ENCODE data around the gene TECPR2.

Gene TECPR2

DNA sequence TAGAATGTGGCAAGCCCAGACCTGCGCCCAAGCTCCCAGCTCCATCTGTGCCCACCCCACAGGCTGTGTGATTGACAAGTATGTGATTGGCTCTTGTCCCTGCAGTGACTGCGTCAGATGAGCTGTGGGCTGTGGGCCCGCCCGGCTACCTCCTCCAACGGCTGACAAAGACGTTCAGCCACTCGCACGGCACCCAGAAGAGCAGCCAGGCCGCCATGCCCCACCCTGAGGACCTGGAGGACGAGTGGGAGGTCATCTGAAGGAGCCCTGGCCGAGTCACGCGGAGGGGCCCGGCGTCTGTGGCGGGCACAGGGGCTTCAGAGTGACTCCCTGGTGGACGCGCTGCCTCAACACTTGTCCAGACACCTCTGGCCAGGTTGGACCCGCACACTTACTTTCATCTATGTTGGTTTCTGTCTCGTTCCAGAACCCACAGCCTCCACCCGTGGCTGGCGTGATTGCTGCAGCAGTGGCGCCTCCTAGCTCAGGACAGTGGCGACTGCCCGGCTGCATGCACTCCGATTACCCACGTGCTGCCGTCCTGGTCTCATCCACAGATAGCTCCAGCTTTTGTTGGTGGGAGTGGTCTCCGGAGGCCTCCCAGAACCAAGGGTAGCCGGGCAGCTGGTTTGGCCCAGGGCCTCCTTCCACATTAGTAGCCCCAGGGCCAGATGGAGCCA, 135.4 kb downstream of the TECPR2 start:
- no peak for DNase-seq

DNA sequence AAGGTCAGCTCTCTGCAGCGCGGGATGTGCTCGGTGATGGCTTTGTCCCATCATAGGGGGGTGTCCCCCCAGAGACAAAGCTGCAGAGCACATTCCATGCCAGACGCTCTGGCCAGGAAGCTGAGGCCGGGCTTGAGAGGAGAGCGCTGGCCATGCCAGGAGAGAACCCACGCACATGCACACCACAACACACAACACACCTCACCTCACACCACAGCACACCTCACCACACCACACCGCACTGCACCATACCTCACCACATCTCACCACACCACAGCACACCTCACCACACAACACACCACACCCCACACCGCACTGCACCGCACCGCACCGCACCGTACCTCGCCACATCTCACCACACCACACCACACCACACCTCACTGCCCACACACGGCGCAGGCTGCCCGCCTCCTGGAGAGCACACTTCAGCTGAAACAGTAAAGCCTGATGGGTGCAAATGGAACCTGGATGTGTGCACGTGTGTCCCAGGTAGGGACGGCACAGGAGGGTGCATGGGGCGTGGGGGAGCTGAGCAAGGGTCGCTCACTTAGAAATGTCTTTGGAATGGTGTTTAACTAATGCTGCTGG, 136.0 kb downstream of the TECPR2 start:
- DNase-seq = no peak

- no peak for DNase-seq
These were observed 136.8 kb downstream of the TECPR2 start for GRCh38 chr14:102499401-102500157.

DNA sequence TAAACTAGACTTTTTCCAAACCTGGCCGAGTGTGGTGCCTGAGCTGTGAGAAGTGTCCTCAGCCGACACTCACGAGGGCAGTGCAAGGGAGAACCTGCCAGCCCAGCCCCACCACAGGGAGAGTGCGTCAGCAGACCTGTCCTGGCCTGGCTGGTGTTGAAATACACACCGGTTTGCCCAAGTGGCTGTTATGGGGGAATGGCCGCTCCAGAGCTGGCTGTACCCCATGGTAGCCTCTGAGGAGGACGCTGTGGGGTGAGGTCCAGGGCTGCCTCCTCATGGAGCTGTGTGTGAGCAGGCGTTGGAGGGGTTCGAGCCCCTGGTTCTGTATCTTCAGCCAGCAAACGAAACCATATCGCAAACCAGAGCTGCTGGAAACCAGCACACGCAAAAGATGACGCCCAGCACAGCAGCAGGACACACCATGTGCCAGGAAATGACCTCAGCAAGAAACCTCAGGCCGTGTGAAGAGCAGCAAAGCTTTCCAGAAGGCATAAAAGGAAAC, 137.5 kb downstream of the TECPR2 start:
- DNase-seq = peak; percentile 64

- no peak for DNase-seq
These were observed 138.0 kb downstream of the TECPR2 start for GRCh38 chr14:102500713-102501112.

- no peak for DNase-seq
These were observed 139.1 kb downstream of the TECPR2 start for GRCh38 chr14:102501751-102502315.

- no peak for DNase-seq
These were observed 139.8 kb downstream of the TECPR2 start for GRCh38 chr14:102502571-102502970.

DNA sequence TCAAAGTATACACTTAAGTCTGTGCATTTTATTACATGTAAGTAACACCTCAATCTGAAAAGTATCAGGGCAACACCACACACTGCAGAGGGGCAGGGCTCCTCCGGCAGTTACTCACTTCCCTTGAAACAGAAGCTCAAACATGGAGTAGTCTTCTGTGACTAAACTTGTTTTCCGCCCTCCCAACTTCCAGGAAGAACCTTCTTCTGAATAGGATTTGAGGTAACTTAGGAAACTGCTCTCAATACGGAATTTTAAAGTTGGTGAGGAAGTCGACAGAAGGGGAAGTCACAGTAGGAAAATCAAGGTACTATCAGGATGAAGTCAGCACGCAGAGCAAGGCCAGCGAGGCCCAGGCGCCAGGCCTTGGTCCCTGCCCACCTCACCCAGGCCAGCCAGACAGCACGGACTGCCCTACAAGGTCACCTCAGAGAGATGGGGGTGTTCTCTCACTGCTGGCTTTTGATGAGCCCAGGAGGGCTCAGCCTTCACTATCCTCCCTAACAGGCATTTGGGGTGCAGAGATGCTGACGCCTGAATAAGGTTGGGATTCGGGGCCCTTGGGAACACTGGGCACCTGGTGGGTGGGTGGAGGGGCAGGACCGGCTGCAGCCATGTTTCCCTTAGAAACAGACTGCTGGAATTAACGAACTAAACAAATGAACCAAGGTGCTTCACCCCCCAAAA, 141.0 kb downstream of the TECPR2 start:
- no peak for DNase-seq

- DNase-seq = no peak
These were observed 141.7 kb downstream of the TECPR2 start for GRCh38 chr14:102504328-102504999.

GRCh38 chr14:102505000-102505619, 142.4 kb downstream of the TECPR2 start:
- DNase-seq = no peak

GRCh38 chr14:102505775-102506625, 143.3 kb downstream of the TECPR2 start:
- DNase-seq = no peak

DNA sequence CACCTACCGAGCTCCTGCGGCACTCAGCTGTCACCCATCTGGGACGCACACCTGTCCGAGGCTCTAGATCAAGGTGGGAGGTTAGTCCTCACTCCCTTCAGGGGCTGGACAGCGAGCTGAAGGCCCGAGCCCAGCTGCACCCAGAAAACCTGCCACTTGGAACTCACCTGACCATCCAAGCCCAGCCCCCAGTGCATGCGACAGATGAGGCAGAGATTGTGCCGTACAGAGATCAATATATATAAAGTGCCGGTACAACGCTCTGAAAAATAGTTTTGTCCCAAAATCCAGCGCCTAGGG, 143.8 kb downstream of the TECPR2 start:
- no peak for DNase-seq

GRCh38 chr14:102507081-102507856, 144.5 kb downstream of the TECPR2 start:
- DNase-seq = no peak

DNA sequence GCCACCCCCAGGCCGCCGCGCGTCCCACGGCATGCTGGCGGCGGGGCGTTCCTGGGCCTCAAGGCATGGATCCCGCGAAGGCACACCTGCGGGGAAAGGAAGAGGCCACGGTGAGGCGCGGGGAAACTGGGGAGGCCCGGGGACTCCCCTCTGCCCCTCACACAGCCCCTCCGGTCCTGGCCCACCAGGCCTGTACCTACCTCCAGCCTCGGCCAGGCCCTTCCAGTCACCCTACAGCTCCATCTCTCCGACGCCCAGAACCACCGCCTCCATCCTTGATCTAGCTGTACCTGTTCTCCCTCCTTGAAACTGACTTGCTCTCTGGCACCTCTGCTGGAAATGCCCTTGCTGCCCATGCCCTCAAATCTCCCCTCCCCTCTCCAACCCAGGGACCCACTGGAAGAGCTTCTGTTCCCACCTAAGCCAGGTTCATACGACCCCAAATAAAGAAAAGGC, 145.1 kb downstream of the TECPR2 start:
- no peak for DNase-seq

DNA sequence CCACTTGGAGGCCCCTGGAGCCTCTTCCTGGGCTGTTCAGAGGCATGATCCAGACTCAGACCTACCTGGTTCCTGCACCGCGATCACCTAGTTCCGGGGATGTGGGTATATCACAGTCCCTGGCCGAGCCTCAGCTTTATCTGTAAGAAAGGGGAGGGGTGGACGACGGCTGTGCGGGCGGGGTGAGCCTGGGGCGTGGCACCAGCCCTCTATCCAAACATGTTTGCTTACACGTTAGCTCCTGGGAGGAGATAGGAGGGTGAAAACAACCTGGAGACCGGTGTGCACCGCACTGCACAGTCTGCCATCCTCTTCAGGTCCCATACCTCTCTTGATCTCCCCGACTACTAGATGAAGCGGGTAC, 145.7 kb downstream of the TECPR2 start:
- no peak for DNase-seq

DNA sequence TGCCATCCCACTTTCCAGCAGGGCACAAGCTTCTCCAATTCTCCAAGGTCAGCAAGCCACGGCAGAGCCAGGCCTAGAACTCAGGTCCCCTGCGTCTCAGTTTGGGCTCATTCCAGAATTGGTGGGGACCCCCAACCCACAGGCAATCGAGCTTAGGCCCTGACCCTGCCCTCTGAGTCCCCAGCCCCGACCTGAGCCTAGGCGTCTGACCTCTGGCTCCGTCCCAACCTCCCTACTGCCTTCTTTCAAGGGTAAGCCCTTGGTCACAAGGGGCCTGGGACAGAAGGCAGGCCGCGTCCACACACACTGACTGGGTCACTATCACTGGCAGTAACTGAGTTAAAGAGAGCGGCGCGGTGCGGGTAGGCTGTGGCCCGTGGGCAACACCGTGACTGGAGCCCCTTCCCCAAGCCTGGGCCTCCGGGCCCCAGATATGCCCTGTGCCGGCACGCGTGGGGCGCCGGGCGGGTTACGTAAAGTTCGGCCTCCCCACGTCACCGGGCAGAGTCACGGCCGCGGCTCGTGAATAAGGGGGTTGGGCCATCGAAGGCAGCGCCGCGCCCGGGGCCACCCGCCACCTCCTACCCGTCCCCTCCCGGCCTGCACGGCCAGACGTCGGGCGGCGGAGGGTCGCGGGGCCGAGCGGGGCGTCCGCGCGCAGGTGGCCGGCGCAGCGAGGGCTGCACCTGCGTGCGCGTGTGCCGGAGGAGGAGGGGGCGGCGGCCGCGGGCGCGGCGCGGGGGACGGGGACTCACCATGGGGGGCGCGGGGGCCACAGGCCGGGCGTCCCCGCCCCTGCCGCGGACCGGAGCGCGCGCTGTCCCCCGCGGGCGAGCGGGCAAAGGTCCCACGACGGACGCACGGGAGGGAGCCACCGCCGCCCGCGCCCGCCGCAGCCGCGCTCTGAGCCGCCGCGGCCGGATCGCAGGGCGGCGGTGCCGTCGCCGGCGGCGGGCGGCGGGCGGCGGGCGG, 146.3 kb downstream of the TECPR2 start:
- DNase-seq = no peak

GRCh38 chr14:102509746-102510615, 147.2 kb downstream of the TECPR2 start, which contains the start of gene ANKRD9:
TSS of gene ANKRD9 (minus strand) at chr14:102509776. CDS start at chr14:102507889, 1,887 bp downstream.
- DNase-seq = peak; percentile 96

Measured in fibroblast of skin of scalp (primary cell).